ENCODE data around the gene TREML2. TPM values are rescaled to one million over a fixed set of nuclear protein-coding genes. Genes with fewer than 3 reads are reported as not detected.
"Not testable (repeated sequence)": the region's sequence is repeated elsewhere in the genome, so short reads cannot be mapped to it uniquely, and the experiment has no call there.

TREML2 gene
- polyA plus RNA-seq (ENCODE audit: insufficient read length) = 0.11 TPM

GRCh38 chr6:41200901-41201763 lies at the start of gene TREML2:
Gene TREML2, minus strand, starts transcription at chr6:41201149. Its CDS starts 141 bp downstream, at chr6:41201008.
- DNase-seq (ENCODE audit: low read depth) = no peak

DNA sequence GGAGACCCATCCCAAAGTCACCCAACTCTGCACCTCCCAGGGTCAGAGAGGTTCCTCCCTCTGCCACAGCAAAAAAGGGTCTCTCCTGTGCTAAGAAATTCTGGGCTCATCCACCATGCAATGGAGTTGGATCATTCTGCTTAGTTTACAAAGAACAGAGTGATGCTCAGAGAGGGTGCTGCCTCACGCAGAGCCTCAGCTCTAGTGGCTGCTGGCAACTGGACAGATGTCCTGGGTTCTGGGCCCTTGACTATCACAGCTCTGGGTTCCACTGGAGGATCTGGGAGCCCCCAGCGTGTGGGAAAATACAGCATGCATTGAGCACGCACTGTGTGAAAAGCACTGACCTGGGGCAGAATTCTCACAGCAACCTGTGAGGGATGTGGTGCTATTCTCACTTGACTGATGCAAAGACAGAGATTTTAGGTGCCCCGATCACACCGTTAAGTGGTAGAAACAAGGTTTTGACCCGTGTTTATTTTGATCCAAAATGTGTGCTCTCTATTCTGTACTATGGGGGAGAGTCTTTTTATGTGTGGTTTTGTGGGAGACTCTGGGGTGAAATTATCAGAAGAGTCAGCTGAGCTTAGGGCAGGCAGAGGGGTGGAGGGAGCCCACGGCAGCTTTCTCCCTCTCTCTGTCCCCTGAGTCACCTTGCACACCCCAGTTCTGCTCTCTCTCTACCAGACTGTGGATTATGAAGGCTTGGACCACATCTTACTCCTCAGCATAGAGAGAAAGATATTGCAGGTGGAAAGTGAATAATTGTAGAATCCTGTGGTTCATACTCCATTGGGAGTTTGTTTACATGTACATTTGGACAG lies 47.1 kb upstream of the TREML2 start:
- DNase-seq (ENCODE audit: low read depth) = no peak

- no peak for DNase-seq (ENCODE audit: low read depth)
Observed at GRCh38 chr6:41247288-41247865, 46.4 kb upstream of the TREML2 start.

DNA sequence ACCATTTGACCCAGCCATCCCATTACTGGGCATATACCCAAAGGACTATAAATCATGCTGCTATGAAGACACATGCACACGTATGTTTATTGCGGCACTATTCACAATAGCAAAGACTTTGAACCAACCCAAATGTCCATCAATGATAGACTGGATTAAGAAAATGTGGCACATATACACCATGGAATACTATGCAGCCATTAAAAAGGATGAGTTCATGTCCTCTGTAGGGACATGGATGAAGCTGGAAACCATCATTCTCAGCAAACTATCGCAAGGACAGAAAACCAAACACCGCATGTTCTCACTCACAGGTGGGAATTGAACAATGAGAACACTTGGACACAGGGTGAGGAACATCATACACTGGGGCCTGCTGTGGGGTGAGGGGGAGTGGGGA lies 45.6 kb upstream of the TREML2 start:
- not testable (repeated sequence) for DNase-seq (ENCODE audit: low read depth)

GRCh38 chr6:41239467-41240159 lies 38.7 kb upstream of the TREML2 start:
- no peak for DNase-seq (ENCODE audit: low read depth)

DNA sequence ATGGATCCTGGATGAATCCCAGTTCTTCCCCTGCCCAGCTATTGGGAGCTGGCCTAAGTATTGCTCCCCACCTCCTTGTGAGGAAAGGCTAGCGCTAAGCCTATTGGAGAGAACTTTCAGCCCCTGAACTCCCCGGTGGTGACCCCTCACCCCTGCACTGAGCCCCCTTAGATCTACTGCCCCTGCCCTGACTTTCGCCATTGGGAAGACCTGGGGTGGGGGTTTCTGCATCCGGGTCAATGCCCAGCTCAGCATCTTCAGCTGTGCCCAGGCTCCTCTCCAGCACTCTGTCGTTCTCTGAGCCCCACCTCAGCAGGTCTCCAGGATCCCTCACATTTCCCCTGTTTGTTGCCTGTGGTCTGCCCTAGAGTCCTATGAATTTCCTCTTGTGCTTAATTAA lies 36.2 kb upstream of the TREML2 start:
- DNase-seq (ENCODE audit: low read depth) = no peak

DNA sequence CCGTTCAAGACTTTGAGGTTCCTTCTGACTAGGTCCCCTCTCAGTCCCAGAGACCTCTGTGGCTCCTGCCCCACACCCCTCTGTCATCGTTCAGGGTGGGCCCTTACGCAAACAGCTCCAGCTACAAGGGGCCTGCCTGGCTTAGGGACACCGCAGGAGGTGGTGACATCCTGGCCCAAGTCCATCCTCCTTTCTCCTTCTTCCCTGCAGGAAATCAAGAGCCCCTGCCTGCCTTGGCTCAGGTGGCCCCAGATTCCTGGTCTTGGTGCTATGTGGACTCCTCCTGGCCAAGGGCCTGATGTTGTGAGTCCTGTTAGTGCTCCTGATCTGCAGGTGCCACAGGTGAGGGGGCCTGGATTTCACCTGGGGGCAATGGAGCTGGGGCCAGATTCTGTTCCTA lies 35.3 kb upstream of the TREML2 start:
- no peak for DNase-seq (ENCODE audit: low read depth)

- DNase-seq (ENCODE audit: low read depth) = no peak
Observed at GRCh38 chr6:41232667-41233066, 31.7 kb upstream of the TREML2 start.

- DNase-seq (ENCODE audit: low read depth) = no peak
Observed at GRCh38 chr6:41231246-41231645, 30.3 kb upstream of the TREML2 start.

DNA sequence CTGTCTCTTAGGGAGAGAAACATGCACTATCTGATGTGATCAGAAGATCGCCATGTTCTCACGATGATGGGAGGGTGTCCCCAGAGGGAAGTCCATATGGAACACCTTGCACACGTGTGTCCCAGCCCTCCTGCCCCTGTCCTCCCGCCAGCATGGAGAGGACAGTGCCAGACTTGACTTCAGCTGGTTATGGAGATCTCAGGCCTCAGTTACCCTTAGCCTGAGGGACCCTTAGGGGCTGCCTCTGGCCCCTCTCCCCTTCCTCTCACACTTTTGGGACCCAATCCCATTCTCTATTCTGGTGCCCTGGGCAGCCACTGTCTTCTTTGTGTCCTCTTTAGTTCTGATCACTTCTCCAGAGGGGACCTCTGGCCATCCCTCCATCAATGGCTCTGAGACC lies 28.8 kb upstream of the TREML2 start:
- DNase-seq (ENCODE audit: low read depth) = no peak

DNA sequence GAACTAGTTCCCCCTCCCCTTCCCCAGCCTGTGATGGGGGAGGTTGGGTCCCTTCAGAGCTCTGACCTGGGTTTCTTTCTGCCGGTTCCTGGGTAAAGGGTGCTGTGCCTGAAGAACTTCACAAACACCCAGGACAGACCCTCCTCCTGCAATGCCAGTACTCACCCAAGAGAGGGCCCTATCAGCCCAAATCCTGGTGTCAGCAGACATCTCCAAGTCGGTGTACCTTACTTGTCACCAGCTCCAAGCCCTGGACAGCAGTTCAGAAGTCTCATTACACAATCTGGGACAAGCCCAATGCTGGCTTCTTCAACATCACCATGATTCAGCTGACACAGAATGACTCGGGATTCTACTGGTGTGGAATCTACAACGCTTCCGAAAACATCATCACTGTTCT lies 27.7 kb upstream of the TREML2 start:
- DNase-seq (ENCODE audit: low read depth) = no peak

DNA sequence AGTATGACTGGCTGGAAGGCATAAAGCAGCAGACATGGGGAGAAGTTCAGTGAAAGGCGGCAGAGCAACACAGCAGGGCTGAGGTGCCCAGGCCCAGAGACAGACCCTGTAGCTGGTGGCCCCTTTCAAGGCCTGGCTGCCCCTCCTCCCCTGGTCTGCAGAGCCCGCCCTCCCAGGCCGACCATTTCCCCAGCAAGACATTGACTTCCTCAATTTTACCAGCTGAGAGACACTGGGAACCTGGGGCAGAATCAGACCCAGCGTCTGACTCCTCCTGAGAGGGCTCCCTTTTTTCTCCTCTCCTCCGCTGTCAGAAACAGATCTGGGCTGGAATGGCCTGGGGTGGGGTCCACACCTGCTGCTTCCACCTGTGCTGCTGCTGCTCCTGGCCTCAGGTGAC lies 27.1 kb upstream of the TREML2 start, which contains the start of gene TREML4:
TSS of gene TREML4 (plus strand) at position 254 of the 400 bp plus-strand sequence. CDS start at position 333, 79 bp downstream.
- no peak for DNase-seq (ENCODE audit: low read depth)

GRCh38 chr6:41226752-41227151 lies 25.8 kb upstream of the TREML2 start:
- no peak for DNase-seq (ENCODE audit: low read depth)

GRCh38 chr6:41224800-41225199 lies 23.9 kb upstream of the TREML2 start:
- DNase-seq (ENCODE audit: low read depth) = no peak

DNA sequence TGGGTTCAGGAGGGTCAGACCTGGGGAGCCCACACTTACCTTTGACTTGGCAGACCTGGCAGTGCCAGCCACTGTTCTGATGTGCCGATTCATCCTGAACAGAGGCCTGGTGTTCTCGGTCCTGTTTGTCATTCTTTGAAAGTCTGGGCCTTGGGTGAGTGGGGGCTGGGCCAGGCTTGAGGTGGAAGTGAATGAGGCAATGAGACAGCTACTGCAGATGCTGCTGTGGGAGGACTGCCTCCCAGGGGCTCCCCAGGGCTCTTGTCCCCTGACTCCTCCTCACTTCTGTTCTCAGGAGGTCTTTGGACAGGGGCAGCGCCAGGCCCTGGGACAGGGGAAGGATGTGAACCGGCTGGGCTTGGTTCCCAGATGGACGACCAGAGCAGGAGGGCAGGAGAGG lies 21.6 kb upstream of the TREML2 start:
- DNase-seq (ENCODE audit: low read depth) = no peak

- no peak for DNase-seq (ENCODE audit: low read depth)
Observed at GRCh38 chr6:41222045-41222444, 21.1 kb upstream of the TREML2 start.

DNA sequence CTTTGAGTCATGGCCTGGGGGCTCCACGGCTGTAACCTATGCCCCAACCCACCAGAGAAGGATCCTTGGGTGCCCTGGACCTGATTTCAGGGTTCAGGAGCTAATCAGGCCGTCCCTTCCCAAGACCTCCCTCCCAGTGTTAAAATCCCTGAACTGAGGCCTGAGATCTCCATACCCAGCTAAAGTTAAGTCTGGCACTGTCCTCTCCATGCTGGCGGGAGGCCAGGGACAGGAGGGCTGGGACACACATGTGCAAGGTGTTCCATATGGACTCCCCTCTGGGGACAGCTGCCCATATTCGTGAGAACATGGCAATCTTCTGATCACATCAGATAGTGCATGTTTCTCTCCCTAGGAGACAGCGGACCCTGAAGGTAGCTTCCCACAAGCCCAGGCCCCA lies 15.7 kb upstream of the TREML2 start:
- no peak for DNase-seq (ENCODE audit: low read depth)

- DNase-seq (ENCODE audit: low read depth) = no peak
Observed at GRCh38 chr6:41215777-41216176, 14.8 kb upstream of the TREML2 start.

GRCh38 chr6:41214559-41215238 lies 13.8 kb upstream of the TREML2 start:
- no peak for DNase-seq (ENCODE audit: low read depth)

GRCh38 chr6:41209547-41210320 lies 8.8 kb upstream of the TREML2 start:
- no peak for DNase-seq (ENCODE audit: low read depth)
